Measurements from ENCODE around the gene SCYGR4.

The SCYGR4 gene

GRCh38 chr2:227613272-227613660 is 4.0 kb upstream of the SCYGR4 start:
- TF ChIP-seq EZH2phosphoT487 (IDR thresholded peaks at IDR 0.05; ENCODE audit: borderline replicate concordance, low read length), result no peak
- TF ChIP-seq CTCF (IDR thresholded peaks at IDR 0.05; ENCODE audit: low read depth, low read length, poor library complexity, severe bottlenecking), result no peak
- Histone ChIP-seq H3K4me3 (ENCODE audit: low read length) (no peak overlapping the region), H3K9me2 (replicated peaks; ENCODE audit: control insufficient read depth, low read length) (no peaks in the 10 kb centered on the region), H4K20me1 (ENCODE audit: control insufficient read depth, insufficient read depth, low read depth, low read length) (no peaks in the 10 kb centered on the region), H3K4me2 (ENCODE audit: low read length) (no peak overlapping the region), H3F3A (ENCODE audit: control insufficient read depth, insufficient read depth) (no peaks in the 10 kb centered on the region), H3K9me3 (ENCODE audit: control insufficient read depth, insufficient read depth, low read length) (no peaks in the 10 kb centered on the region), H3K36me3 (ENCODE audit: control insufficient read depth, low read length) (no peaks in the 10 kb centered on the region), H3K4me1 (ENCODE audit: control insufficient read depth, low read length) (peaks cover 5% of the 10 kb centered on the region), H3K27me3 (ENCODE audit: control insufficient read depth, low read length) (no peaks in the 10 kb centered on the region), H3K79me2 (ENCODE audit: control insufficient read depth, low read length) (no peaks in the 10 kb centered on the region), H3K27ac (ENCODE audit: low read depth, low read length) (no peak overlapping the region)

GRCh38 chr2:227614246-227614645 is 3.1 kb upstream of the SCYGR4 start:
- Histone ChIP-seq H3K79me2 (ENCODE audit: control insufficient read depth, low read length) (no peaks in the 10 kb centered on the region), H3K27ac (ENCODE audit: low read depth, low read length) (no peak overlapping the region), H3F3A (ENCODE audit: control insufficient read depth, insufficient read depth) (no peaks in the 10 kb centered on the region), H3K36me3 (ENCODE audit: control insufficient read depth, low read length) (no peaks in the 10 kb centered on the region), H3K9me3 (ENCODE audit: control insufficient read depth, insufficient read depth, low read length) (no peaks in the 10 kb centered on the region), H3K9me2 (replicated peaks; ENCODE audit: control insufficient read depth, low read length) (no peaks in the 10 kb centered on the region), H3K4me1 (ENCODE audit: control insufficient read depth, low read length) (no peaks in the 10 kb centered on the region), H3K27me3 (ENCODE audit: control insufficient read depth, low read length) (no peaks in the 10 kb centered on the region), H3K4me3 (ENCODE audit: low read length) (no peak overlapping the region), H4K20me1 (ENCODE audit: control insufficient read depth, insufficient read depth, low read depth, low read length) (no peaks in the 10 kb centered on the region), H3K4me2 (ENCODE audit: low read length) (no peak overlapping the region)
- no peak for TF ChIP-seq EZH2phosphoT487 (IDR thresholded peaks at IDR 0.05; ENCODE audit: borderline replicate concordance, low read length)
- no peak for TF ChIP-seq CTCF (IDR thresholded peaks at IDR 0.05; ENCODE audit: low read depth, low read length, poor library complexity, severe bottlenecking)

- Histone ChIP-seq H3K4me2 (ENCODE audit: low read length) (no peak within 1 kb of the TSS), H3K9me2 (replicated peaks; ENCODE audit: control insufficient read depth, low read length) (no peaks in the 10 kb centered on the region), H3K79me2 (ENCODE audit: control insufficient read depth, low read length) (no peaks in the 10 kb centered on the region), H3K9me3 (ENCODE audit: control insufficient read depth, insufficient read depth, low read length) (no peaks in the 10 kb centered on the region), H4K20me1 (ENCODE audit: control insufficient read depth, insufficient read depth, low read depth, low read length) (no peaks in the 10 kb centered on the region), H3K27ac (ENCODE audit: low read depth, low read length) (no peak within 1 kb of the TSS), H3F3A (ENCODE audit: control insufficient read depth, insufficient read depth) (no peaks in the 10 kb centered on the region), H3K4me1 (ENCODE audit: control insufficient read depth, low read length) (no peaks in the 10 kb centered on the region), H3K36me3 (ENCODE audit: control insufficient read depth, low read length) (no peaks in the 10 kb centered on the region), H3K4me3 (ENCODE audit: low read length) (no peak within 1 kb of the TSS), H3K27me3 (ENCODE audit: control insufficient read depth, low read length) (no peaks in the 10 kb centered on the region)
- TF ChIP-seq EZH2phosphoT487 (IDR thresholded peaks at IDR 0.05; ENCODE audit: borderline replicate concordance, low read length) (no peak), CTCF (IDR thresholded peaks at IDR 0.05; ENCODE audit: low read depth, low read length, poor library complexity, severe bottlenecking) (no peak)
Measured at GRCh38 chr2:227614740-227615139, 2.6 kb upstream of the SCYGR4 start, which contains the start of gene SCYGR3. Gene SCYGR3, minus strand, starts transcription at chr2:227614840. Its CDS starts 0 bp downstream, at chr2:227614840.

GRCh38 chr2:227615181-227615580 is 2.1 kb upstream of the SCYGR4 start:
- no peak for TF ChIP-seq EZH2phosphoT487 (IDR thresholded peaks at IDR 0.05; ENCODE audit: borderline replicate concordance, low read length)
- no peak for TF ChIP-seq CTCF (IDR thresholded peaks at IDR 0.05; ENCODE audit: low read depth, low read length, poor library complexity, severe bottlenecking)
- H3K27me3 ChIP-seq (ENCODE audit: control insufficient read depth, low read length), result no peaks in the 10 kb centered on the region

More at GRCh38 chr2:227615181-227615580, 2.1 kb upstream of the SCYGR4 start:
- no peaks in the 10 kb centered on the region for H4K20me1 ChIP-seq (ENCODE audit: control insufficient read depth, insufficient read depth, low read depth, low read length)
- H3K9me2 ChIP-seq (replicated peaks; ENCODE audit: control insufficient read depth, low read length), result no peaks in the 10 kb centered on the region
- H3K4me3 ChIP-seq (ENCODE audit: low read length), result no peak overlapping the region
- no peak overlapping the region for H3K27ac ChIP-seq (ENCODE audit: low read depth, low read length)
- no peaks in the 10 kb centered on the region for H3K79me2 ChIP-seq (ENCODE audit: control insufficient read depth, low read length)
- no peaks in the 10 kb centered on the region for H3K4me1 ChIP-seq (ENCODE audit: control insufficient read depth, low read length)
- no peak overlapping the region for H3K4me2 ChIP-seq (ENCODE audit: low read length)
- no peaks in the 10 kb centered on the region for H3F3A ChIP-seq (ENCODE audit: control insufficient read depth, insufficient read depth)
- H3K9me3 ChIP-seq (ENCODE audit: control insufficient read depth, insufficient read depth, low read length), result no peaks in the 10 kb centered on the region
- no peaks in the 10 kb centered on the region for H3K36me3 ChIP-seq (ENCODE audit: control insufficient read depth, low read length)
